K562 (cell line): ENCODE measurements around the gene MRM3. TPM values are rescaled to one million over a fixed set of nuclear protein-coding genes. Genes with fewer than 3 reads are reported as not detected.

Source experiments
- BHLHE40 ChIP-seq: IDR thresholded peaks from 2 replicates; pipeline ENCODE4 v1.6.1; 2011; ENCODE audit warnings: low read length, improper control_type of control experiment
- BRD9 ChIP-seq: fragments of 450-650 bp; IDR thresholded peaks from 2 replicates; pipeline ENCODE4 v1.6.1; 2018; ENCODE audit warnings: low read depth; ENCODE audit not compliant: partially characterized antibody
- FOXK1 ChIP-seq: sonication (generic); formaldehyde crosslinking; IDR thresholded peaks from 2 replicates; pipeline ENCODE4 v1.8.0; 2022; ENCODE audit warnings: missing genetic modification reagents, mild to moderate bottlenecking, borderline replicate concordance
- PHB ChIP-seq: fragments of 250-450 bp; sonication (Bioruptor Pico); IDR thresholded peaks from 2 replicates; pipeline ENCODE4 v1.5.0; 2021
- RBFOX2 ChIP-seq: fragments of 200-400 bp; formaldehyde crosslinking; IDR thresholded peaks from 2 replicates; pipeline ENCODE4 v1.6.1; 2017; ENCODE audit warnings: low read depth, mild to moderate bottlenecking, low read length, moderate library complexity
- TBP ChIP-seq: optimal IDR thresholded peaks from 2 replicates; pipeline ENCODE3; 2011; ENCODE audit warnings: low read depth, low read length, improper control_type of control experiment
- TRIM24 ChIP-seq, 2 experiments: fragments of 450-650 bp; IDR thresholded peaks; 2 replicates each; pipeline ENCODE4 v1.6.1; 2016
- ZBED1 ChIP-seq: IDR thresholded peaks from 2 replicates; pipeline ENCODE4 v1.6.1; 2014
- ZBTB26 ChIP-seq: fragments of 450-650 bp; formaldehyde crosslinking; IDR thresholded peaks from 2 replicates; pipeline ENCODE4 v1.4.0; 2022; ENCODE audit warnings: missing genetic modification characterization
- ZFX ChIP-seq: sonication (generic); formaldehyde crosslinking; IDR thresholded peaks from 2 replicates; pipeline ENCODE4 v1.8.0; 2022; ENCODE audit warnings: mild to moderate bottlenecking, missing genetic modification reagents, moderate library complexity
- polyA plus RNA-seq, 8 experiments: library from polyadenylated mRNA; depleted of rRNA in 4 of 8; stranded (reverse) in 5 of 8; unstranded in 3 of 8; fragments of >200 nt; fragmentation: Nextera tagmentation in 2 of 8; fragmentation: Illumina TruSeq in 1 of 8; extraction: Ambion mirVana in 2 of 8; extraction: Trizol in 1 of 8; gene quantifications; 2 replicates each; pipeline versions ENCODE4 v1.2.1 to v1.2.3, GENCODE V29; 2011 to 2014; ENCODE audit warnings: inconsistent platforms in 1 of 8, missing spikeins in 1 of 8
- total RNA-seq, 7 experiments: library from RNA; depleted of rRNA in 6 of 7; stranded (reverse); fragments of >200 nt in 6 of 7; fragmentation: Illumina TruSeq in 2 of 7; extraction: Trizol in 2 of 7; gene quantifications; 2 replicates each; pipeline versions ENCODE4 v1.2.1 to v1.2.3, GENCODE V29; 2011 to 2021; ENCODE audit warnings: low replicate concordance in 1 of 7
- TF ChIP-seq, protein P1 (sequence below): fragments of 250-450 bp; sonication (Bioruptor Pico); IDR thresholded peaks from 2 replicates; pipeline ENCODE4 v1.4.0; 2020
- TF ChIP-seq, protein P2 (sequence below): fragments of 450-650 bp; IDR thresholded peaks from 2 replicates; pipeline ENCODE4 v1.6.1; 2016; ENCODE audit warnings: low read depth

MRM3 gene
- total and polyA plus RNA-seq, 9 of the 15 experiments (the other 6 are each of a cell fraction or from before 2014, with no cell fraction given): 2.4 to 24.8 (median 18.3) TPM

- TF ChIP-seq BHLHE40 (no peak; the same call in 1 of the 2 replicates), TBP (peak; percentile 57), TRIM24 (IDR thresholded peaks at IDR 0.05) (no peak), PHB (CRISPR knock-in tag) (0 out of 2 replicates have a peak, but pooled peaks have one; percentile 26), ZBTB26 (CRISPR knock-in tag) (0 out of 2 replicates have a peak, but pooled peaks have one; percentile 37), RBFOX2 (peak; percentile 86), BRD9 (peak; percentile 27), FOXK1 (no peak), ZFX (peak; percentile 94), ZBED1 (no peak)
- TF ChIP-seq, protein P1, sequence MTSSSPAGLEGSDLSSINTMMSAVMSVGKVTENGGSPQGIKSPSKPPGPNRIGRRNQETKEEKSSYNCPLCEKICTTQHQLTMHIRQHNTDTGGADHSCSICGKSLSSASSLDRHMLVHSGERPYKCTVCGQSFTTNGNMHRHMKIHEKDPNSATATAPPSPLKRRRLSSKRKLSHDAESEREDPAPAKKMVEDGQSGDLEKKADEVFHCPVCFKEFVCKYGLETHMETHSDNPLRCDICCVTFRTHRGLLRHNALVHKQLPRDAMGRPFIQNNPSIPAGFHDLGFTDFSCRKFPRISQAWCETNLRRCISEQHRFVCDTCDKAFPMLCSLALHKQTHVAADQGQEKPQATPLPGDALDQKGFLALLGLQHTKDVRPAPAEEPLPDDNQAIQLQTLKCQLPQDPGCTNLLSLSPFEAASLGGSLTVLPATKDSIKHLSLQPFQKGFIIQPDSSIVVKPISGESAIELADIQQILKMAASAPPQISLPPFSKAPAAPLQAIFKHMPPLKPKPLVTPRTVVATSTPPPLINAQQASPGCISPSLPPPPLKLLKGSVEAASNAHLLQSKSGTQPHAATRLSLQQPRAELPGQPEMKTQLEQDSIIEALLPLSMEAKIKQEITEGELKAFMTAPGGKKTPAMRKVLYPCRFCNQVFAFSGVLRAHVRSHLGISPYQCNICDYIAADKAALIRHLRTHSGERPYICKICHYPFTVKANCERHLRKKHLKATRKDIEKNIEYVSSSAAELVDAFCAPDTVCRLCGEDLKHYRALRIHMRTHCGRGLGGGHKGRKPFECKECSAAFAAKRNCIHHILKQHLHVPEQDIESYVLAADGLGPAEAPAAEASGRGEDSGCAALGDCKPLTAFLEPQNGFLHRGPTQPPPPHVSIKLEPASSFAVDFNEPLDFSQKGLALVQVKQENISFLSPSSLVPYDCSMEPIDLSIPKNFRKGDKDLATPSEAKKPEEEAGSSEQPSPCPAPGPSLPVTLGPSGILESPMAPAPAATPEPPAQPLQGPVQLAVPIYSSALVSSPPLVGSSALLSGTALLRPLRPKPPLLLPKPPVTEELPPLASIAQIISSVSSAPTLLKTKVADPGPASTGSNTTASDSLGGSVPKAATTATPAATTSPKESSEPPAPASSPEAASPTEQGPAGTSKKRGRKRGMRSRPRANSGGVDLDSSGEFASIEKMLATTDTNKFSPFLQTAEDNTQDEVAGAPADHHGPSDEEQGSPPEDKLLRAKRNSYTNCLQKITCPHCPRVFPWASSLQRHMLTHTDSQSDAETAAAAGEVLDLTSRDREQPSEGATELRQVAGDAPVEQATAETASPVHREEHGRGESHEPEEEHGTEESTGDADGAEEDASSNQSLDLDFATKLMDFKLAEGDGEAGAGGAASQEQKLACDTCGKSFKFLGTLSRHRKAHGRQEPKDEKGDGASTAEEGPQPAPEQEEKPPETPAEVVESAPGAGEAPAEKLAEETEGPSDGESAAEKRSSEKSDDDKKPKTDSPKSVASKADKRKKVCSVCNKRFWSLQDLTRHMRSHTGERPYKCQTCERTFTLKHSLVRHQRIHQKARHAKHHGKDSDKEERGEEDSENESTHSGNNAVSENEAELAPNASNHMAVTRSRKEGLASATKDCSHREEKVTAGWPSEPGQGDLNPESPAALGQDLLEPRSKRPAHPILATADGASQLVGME (CRISPR knock-in tag): no peak
- TF ChIP-seq, protein P2, sequence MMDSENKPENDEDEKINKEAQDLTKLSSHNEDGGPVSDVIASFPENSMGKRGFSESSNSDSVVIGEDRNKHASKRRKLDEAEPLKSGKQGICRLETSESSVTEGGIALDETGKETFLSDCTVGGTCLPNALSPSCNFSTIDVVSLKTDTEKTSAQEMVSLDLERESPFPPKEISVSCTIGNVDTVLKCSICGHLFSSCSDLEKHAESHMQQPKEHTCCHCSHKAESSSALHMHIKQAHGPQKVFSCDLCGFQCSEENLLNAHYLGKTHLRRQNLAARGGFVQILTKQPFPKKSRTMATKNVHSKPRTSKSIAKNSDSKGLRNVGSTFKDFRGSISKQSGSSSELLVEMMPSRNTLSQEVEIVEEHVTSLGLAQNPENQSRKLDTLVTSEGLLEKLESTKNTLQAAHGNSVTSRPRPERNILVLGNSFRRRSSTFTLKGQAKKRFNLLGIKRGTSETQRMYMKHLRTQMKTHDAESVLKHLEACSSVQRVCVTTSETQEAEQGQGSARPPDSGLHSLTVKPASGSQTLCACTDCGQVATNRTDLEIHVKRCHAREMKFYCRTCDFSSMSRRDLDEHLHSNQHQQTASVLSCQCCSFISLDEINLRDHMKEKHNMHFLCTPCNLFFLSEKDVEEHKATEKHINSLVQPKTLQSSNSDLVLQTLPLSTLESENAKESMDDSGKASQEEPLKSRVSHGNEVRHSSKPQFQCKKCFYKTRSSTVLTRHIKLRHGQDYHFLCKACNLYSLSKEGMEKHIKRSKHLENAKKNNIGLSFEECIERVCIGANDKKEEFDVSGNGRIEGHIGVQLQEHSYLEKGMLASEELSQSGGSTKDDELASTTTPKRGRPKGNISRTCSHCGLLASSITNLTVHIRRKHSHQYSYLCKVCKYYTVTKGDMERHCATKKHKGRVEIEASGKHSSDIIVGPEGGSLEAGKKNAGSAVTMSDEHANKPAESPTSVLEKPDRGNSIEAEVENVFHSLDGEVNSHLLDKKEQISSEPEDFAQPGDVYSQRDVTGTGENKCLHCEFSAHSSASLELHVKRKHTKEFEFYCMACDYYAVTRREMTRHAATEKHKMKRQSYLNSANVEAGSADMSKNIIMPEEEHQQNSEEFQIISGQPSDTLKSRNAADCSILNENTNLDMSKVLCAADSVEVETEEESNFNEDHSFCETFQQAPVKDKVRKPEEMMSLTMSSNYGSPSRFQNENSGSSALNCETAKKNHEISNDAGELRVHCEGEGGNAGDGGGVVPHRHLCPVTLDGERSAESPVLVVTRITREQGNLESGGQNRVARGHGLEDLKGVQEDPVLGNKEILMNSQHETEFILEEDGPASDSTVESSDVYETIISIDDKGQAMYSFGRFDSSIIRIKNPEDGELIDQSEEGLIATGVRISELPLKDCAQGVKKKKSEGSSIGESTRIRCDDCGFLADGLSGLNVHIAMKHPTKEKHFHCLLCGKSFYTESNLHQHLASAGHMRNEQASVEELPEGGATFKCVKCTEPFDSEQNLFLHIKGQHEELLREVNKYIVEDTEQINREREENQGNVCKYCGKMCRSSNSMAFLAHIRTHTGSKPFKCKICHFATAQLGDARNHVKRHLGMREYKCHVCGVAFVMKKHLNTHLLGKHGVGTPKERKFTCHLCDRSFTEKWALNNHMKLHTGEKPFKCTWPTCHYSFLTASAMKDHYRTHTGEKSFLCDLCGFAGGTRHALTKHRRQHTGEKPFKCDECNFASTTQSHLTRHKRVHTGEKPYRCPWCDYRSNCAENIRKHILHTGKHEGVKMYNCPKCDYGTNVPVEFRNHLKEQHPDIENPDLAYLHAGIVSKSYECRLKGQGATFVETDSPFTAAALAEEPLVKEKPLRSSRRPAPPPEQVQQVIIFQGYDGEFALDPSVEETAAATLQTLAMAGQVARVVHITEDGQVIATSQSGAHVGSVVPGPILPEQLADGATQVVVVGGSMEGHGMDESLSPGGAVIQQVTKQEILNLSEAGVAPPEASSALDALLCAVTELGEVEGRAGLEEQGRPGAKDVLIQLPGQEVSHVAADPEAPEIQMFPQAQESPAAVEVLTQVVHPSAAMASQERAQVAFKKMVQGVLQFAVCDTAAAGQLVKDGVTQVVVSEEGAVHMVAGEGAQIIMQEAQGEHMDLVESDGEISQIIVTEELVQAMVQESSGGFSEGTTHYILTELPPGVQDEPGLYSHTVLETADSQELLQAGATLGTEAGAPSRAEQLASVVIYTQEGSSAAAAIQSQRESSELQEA: no peak
Observed at GRCh38 chr17:752002-752619, 30.0 kb upstream of the MRM3 start, which contains the start of gene GEMIN4 (continued).
